Measurements from ENCODE around the gene RPS16.

RPS16 gene

GRCh38 chr19:39385629-39386411 lies 49.9 kb downstream of the RPS16 start:
- DNase-seq (ENCODE audit: low spot score), result no peak

DNA sequence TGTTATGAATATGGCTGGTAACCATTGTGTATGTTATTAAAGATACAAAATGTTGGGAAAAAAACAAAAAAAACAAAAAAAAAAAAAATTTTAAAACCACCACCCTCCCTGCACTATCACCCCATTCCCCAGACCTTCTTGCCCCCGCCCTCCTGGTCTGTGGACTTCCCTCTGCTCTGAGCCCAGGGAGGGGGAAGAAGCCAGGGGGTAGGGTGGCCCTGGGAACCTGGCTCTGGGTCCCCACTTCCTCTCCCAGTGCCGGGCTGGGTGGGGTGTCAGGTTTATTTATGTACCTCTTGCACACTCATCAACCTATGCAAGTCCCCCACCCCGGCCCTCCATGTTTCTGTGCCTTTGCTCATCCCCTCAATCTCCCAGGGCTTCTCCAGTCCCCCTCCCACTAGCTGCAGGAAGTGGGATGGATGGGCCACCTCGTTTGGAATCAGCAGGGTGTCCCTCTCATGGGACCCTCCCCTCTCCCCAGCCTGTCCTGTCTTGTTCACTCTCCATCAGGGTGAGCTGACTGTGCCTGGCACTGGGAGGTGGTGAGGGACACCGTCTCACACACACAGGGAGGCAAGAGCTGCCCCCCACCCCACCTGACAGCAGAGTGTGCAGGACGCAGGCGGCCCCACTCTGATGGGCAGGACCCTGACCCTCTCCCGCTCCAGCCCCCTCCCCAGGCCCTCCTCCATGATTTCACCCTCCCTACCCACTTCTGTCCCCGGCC lies 50.7 kb downstream of the RPS16 start:
- no peak for DNase-seq (ENCODE audit: low spot score)
